SHP77 (cell line): ENCODE results near the gene MPRIP.

Source experiments
- DNase-seq, 2 experiments: peaks; one replicate each; lab custom pipeline; 2025; lab: John Stamatoyannopoulos, UW

MPRIP gene

DNA sequence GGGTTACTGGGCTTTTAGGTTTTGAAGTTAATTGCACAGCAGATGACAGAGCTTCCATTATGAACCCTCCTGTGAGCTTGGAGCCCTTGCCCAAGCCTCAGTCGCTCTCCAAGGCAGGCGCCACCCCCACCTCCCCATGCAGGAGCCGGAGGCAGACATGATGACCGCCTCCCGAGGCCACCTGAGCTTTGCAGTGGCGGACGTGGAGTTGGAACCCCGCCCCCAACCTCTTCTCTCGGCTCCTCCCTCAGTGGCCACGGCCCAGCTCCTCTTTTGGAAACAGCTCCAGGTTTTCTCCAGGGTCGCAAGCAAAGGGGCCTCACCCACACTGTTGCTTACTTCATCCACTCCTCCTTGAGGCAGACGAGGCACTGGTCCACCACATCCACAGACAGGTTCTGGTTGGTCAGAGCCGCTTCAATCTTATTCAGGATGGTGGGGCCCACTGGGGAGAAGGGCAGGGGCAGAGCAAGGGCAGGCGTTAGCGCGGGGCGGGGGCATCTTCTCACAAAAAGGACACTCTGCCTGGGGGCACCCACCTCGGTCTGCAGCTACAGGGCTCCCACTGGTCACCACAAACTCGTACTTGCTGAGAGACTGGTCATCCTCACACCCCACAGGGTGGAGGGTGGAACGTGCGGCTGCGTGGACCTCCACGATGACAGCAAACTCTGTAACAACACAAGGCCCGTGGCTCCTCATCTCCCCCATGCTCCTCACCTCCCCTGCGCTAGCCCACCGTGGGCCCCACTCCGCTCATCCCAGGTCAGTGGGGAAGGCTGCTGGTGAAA lies 172.6 kb downstream of the MPRIP start:
- no peak for DNase-seq

DNA sequence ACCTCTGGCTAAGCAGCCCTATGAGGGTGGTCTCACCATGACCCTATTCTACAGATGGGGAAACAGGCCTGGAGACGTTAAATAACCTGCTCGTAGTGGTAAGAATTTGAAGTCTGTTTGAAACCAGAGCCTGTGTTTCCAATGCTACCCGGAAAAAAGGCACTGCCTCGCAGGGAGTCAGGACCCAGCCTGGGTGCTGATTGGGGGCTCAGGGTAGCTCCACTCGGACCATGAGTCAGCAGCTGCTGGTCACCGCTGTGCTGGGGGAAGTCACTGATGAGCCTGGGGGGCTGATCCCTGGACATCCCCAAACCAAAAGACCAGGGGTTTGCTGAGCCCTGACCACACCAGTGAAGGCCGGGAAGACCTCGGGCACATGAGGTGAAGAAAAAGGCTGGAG lies 173.3 kb downstream of the MPRIP start:
- no peak for DNase-seq

DNA sequence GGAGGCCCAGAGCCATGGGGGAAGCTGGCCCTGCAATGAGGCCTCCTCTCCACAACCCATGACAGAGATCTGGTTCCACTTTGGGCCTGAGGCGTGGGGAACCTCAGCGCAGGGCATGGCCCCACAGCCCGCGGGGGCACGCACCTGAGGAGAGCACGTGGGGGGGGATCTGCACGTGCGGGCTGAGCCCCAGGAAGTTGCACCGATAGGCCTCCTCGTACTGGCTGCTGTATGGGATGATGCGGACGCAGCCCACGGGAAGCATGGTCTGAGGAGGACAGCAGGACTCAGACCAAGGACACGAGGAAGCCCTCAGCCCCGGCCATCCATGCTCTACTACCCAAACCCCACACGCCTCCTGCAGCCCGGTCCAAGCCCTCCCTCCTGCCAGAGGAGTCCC lies 174.0 kb downstream of the MPRIP start:
- DNase-seq: no peak

DNA sequence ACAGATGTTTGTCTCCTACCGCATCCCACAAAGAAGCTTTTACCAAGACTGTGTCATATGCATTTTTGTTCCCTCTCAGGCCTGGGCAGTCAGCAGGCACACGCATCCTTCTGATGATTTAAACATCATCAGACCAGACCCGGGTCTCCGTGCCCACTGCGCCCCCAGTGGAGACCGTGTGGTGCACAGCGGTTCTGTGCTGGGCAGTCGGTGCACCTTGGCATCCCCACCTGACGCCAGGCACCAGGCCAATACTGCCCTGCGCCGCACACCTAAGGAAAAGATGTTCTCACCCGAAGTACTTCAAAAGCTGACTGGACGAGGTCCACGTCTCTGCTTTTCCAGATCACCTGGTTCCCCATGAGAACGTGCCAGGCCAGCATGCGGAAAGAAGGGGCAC lies 174.5 kb downstream of the MPRIP start:
- peak in 1 of 2 experiments; percentile 29 for DNase-seq

DNA sequence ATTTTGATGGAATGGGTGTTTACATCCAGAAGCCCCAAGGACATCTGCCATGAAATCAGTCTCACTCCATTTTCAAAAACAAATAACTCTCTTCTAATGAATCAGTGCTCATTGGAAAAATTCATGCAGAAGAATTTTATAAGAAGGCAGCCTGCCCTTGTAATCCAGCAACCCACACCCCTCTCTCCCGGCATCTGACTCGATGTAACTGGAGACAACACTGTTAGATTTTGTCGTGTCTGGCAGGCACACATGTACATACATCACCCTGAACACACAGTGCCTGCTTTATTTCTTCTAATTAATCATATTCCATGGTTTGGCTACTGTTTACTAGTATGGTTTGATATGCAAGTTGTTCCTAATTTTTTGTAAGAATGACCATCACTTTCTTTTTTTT lies 175.7 kb downstream of the MPRIP start:
- DNase-seq: no peak

DNA sequence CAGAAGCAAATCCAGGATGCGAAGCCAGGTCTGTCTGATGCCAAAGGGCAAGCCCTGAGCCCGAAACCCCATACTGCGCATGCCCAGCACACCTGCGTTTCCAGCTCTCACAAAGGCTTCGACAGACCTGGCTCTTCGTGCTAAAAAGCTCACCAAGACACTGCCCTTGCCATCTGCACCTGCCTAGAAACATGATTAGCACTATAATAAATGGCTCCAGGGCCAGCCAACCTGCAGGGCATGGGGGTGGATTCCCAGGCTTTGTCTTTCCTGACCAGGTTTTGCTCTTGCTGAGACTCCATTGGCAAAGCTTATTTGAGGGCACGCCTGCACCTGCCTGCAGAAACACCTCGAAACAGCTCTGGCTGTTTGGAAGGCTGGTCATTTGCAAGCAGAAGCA lies 178.3 kb downstream of the MPRIP start:
- DNase-seq: no peak

DNA sequence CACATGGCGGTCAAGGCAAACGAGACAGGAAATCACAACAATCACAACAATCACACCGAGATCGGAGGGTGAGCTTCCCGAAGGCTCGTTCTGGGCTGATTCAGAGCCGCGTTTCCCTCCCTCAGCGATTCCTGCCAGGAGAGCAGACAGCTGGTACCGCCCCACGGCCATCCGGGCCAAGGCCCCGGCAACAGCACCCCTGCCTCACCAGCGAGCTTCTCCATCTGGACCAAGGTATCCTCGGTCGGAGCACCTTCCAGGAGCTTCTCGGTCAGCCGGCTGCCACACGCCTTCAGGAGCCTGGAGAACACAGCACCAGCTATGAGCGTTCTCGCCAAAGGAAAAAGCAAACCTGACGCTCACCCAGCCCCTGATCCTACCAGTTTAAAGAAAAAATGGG lies 179.1 kb downstream of the MPRIP start:
- DNase-seq: no peak

DNA sequence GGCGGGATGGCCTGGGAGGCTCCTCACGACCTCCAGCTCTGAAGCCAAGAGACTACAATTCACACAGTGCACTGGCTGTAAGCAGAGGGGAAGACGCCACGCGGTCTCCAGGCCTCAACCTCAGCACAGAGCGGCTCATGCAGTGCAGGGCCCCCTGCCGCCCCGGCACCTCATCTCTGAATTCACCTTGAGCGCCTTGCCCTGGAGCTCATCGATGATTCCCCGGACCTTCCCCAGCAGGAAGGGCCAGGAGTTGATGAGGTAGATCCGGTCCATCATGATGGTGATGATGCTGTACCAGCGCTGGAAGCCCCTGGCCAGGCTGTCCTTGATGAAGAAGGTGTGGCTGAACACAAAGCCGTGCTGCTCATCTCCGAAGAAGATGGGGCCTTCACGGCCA lies 181.5 kb downstream of the MPRIP start:
- no peak for DNase-seq

DNA sequence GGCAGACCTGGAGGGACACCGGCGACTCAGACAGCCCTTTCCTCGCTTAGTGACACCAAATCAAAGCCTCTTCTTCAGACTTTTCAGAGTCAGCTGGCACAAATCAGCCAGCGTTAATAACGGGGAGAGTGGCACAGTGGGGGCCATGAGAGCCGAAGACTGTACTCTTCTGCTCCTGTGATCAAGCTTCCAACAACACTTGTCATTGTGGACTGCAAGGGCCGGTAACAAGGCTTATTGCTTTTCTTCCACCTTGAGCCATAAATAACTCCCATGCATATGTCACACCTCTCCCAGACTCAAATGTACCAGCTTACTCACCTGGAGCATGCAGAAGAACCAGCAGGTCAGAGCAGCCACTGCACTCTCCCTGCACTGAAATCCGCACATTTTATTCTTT lies 181.9 kb downstream of the MPRIP start:
- no peak for DNase-seq

DNA sequence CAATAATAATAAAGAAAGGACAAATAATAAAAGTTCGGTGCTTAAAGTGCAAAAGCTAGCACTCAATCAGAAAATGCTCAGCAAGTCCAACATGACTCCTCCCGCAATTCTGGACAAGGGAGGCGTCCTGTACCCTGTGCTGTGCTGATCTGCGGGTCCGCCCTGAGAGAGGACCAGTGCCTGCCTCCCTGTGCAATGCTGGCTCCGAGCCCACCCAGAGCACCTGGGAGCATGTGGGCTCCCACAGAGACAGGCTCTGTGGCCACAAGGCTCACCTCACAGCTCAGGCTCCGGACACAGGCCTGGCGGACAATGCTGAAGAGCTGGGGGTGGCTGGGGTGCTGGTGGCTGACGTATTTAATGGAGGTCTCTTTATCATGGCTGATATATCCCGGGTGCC lies 183.6 kb downstream of the MPRIP start:
- no peak for DNase-seq

DNA sequence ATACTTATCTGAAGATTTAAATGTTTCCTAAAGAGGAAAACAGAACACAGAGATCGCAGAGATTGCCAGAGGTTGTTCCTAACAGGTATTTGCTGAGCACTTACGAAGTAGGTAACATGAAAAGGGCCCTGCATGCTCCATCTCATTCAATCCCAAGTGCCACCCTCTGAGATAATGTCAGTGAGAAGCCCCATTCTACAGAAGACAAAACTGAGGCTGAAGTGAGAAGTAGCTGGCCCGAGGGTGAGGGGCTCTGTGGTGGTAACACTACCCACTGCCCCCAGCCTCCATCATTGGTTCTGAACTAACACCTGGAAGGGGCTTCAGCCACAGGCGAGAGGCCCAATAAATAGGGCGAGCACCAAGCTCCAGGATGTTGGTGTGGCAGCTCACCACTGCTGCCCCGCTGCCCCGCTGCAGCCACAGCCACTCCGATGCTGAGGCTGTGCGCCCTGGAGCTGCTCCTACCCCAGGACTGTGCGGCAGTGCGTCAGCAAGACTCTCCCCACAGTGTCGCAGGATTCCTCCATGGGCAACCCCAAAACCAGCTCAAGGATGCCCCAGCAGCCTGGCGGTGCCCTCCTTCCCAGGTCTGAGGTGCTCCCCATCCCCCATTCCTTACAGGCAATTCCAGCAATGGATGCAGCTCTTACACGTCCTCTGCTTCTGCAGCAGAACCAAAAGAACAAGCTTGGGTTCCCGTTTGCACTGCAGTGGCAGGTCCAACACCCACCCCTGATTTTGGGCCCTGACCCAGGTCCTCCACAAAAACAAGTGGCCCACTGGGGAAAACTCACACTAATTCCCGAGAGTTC lies 184.4 kb downstream of the MPRIP start:
- DNase-seq: no peak

DNA sequence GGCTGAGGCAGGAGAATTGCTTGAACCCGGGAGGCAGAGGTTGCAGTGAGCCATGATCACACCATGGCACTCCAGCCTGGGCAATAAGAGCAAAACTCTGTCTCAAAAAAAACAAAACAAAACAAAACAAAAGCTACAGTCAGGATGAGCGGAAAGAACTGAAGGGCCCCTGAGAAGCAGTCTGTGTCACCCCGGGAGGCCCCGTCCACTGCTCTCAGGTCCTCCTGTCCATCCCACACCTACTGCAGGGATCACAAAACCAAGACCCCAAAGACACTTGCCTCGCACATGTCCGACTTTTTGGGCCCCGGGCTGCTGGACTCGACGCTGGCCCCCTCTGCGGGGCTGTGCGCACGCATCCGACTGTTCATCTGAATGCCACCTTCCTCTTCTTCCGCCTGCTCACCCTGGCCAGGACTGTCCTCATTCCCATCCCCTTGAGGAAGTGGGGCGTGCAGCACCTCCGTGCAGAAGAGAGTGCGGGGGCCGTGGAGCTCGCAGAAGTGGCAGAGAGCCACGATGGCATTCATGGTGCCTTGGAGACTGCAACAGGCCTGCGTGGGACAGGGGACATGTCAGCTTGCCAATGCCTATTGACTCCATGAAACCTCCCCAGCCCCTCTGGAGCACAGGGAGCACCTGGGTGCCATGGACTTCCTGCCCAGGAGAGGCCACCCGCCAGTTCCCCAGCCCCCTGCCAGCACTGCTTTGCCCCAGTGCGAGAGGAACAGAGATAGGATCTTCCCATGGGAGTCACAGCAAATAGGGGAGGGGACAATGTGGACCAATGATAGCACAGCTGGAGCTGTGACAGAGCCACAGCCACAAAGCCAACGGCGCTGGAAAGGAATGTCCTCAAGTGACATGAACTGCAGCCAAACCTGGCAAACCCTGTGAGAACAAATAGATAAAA lies 185.6 kb downstream of the MPRIP start:
- DNase-seq: no peak

DNA sequence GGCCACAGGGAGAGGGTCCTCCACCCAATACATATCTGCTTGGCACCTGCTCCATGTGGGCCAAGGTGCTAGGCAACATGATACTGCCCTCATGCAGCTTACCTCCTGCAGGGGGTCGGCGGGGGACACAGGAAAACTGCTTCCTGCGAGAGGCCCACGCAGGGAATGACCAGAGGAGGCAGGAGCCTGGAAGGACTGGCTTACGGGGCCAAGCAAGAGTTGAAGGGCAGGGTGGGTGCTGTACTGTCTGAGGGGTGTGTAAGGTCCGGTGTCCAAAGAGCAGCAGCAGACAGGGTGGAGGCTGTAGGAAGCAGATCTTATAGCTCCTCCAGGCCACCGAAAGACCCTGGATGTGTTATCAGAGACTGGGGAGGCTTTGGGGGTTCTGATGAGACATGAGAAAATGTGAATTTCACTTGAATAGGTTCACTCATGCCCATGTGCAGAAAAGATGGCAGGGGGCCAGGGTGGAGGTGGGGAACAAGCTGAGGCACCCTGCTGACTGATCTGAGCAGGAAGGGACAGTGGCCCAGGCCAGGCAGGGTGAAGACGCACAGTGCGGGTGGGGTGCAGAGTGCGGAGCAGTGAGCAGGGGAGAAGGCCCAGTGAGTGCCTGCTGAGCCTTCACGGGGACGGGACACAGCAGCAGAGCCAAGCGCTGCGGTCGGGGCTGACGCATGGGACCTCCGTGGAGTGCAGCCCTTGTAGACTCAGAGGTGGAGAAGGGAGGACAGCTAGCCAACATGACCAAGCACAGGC lies 186.4 kb downstream of the MPRIP start:
- no peak for DNase-seq

DNA sequence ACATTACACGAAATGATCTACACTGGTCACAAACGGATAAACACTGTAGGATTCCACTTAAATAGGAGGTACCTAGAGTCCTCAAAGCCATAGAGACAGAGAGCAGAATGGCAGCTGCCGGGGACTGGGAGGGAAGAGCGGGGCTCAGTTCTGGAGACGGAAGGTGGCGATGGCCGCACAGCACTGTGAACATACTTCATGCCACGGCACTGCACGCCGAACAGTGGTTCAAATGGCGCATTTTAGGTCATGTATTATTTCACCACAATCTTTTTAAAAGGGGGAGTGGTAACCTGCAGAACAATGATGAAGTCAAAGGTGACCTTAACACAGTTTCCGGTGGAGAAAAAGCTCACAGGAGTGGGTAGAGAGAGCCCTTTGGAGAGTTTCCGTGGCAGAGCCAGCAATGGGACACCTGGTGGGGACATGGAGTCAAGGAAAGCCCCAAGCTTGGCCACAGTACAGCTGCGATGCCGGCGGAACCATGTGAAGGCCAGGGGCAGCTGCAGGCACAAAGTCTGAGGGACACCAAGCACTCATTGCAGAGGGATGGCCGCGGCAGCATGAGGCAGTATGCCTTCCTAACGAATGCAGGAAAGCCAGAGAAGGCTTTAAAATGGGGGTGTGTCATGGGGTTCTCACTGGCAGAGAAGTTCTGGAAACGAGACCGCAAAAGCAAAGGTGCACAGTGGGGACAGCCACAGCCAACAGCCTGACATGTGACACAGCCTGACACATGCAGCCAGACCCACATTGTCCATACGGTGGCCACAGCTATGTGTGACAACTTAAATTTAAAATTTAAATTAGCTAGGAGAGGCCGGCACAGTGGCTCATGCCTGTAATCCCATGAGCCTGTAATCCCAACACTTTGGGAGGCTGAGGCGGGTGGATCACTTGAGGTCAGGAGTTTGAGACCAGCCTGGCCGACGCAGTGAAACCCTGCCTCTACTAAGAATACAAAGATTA lies 187.4 kb downstream of the MPRIP start:
- DNase-seq: no peak

DNA sequence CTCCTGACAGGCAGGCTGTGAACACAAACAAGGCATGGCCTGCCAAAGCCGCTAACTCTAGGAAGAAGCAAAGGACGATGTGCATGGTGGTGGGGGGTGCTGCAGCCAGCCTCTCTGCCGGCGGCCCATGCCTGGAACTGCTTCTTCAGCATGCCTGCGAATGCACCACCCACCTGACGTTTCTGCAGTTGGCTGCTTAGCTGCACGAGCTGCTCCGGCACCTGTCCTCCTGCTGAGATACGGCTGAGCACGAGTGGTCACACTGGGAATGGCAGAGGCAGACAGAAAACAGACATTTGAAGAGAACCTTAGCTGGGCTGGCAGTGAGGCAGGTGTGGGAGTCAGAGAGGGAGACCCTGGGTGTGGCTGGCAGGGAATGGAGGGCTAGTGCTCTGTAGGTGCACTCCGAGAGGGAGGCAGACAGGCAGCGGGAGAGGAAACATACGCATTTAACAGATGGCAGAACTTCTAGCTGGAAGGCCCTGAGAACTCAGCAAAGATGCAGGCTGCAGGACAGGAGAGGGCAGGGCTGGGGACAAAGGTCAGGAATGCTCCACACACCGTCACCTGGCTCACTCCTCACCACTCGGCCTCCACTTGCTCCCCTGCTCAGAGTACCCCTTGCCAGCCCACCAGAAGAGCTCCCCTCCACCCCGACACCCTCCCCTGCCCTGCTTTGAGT lies 189.5 kb downstream of the MPRIP start:
- no peak for DNase-seq

DNA sequence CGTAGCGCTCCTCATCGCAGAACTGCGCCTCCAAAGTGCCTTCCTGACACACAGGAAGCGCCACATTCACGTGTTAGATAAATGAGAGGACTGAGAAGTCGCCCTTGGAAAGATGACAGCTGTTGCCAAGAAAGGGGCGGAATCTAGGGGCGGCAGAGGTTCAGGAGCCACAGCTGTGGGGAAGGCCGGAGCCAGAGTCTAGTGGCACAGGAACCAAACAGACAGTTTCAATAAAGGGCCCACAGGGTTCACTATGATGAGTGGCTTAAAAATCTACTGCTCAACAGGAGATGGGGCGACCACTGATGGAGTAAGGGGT lies 190.0 kb downstream of the MPRIP start:
- no peak for DNase-seq

DNA sequence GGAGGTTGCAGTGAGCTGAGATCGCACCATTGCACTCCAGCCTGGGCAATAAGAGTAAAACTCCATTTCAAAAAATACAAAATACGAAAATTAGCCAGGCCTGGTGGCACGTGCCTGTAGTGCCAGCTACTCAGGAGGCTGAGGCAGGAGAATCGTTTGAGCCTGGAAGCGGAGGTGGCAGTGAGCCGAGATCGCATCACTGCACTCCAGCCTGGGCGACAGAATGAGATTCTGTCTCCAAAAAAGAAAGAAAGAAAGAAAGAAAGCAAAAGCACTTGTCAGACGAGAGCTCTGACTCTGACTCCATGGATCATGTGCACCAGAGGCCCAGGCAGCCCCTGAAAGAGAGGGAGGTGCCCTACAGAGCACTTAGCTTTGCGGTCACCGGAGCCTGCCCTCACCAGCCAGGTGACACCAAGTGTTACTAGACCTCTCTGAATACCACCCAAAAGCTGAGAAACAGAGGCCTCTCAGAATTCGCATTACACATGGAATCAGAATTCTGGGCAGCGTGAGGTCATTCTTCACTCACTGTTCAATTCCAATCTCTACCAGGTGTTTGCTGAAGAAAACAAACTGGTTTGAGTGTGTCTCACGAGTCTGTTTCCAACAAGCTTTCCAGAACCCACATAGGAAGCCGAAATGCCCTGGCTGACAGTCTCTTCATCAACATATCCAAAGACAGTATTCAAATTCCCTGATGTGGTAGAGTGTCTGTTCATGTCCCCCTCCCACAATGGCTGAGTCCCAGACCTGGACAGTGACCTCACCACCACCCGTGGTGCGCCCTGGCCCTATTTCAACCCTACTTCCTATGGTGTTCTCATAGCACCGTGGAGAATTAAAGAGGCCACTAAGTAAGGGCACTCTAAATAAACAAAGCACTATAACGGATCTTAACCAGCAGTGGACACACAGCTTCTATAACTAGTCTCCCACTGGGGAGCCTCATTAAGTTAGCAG lies 193.2 kb downstream of the MPRIP start:
- no peak for DNase-seq

DNA sequence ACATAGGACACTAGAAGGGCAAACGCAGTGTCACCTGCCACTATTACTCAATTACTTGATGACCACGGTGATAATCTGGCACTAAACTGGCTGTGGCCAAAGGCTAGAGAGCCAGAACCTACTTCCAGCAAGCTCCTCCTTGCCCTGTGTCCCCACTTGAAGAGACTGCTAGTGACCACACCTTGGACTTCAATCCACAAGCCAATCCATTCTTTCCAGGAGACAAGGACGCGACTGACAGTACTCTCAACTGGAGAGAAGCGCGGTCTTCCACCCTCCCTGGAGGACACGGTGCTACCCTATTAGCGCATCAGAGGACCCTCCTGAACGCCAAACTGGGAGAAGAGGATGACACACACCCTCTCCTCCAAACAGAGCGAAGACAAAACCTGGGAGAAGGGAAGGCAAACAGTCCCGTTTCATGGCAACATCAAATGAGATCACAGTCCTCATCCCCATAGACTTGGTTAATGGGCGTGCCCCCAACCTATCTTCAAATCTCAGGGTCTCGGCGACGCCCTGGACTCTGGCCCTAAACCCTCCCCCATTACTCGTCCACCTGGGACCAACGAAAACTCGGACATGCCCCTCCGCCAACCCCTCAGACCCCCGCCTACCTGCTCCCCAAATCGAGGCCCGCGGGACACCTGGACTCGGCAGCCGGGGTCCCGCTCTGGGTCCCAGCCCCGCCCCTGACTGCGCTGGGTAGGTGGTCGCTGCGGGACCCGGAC lies 194.2 kb downstream of the MPRIP start:
- peak; percentile 54 to 67 for DNase-seq
